ENCODE results near the gene HERPUD2. TPM values are rescaled to one million over a fixed set of nuclear protein-coding genes. Genes with fewer than 3 reads are reported as not detected.
A peak's percentile ranks its signal among the peaks of the same experiment; 100 is the strongest.
"Not testable (repeated sequence)": the region's sequence is repeated elsewhere in the genome, so short reads cannot be mapped to it uniquely, and the experiment has no call there.

HERPUD2 gene
- total and polyA plus RNA-seq, 2 donors: 11.9 to 20.7 TPM

GRCh38 chr7:35704261-35704660 is 9.3 kb upstream of the HERPUD2 start:
- no peak overlapping the region for H3K4me3 ChIP-seq (ENCODE audit: low read length in 2 of 2)
- WGBS: 97% methylated on average over 1 of the region's 1 CpG
- DNase-seq (ENCODE audit: low read depth in 6 of 9, low spot score in 9 of 9): no peak
- H3K9me3 ChIP-seq (ENCODE audit: control insufficient read depth in 2 of 2, insufficient read depth in 1 of 2, low read length in 1 of 2): no peaks in the 10 kb centered on the region
- no peaks in the 10 kb centered on the region for H3K4me1 ChIP-seq (ENCODE audit: control insufficient read depth in 2 of 2, insufficient read depth in 2 of 2, low read length in 2 of 2)
- H3K27ac ChIP-seq (ENCODE audit: low read depth in 1 of 2, low read length in 1 of 2): no peak overlapping the region
- no peaks in the 10 kb centered on the region for H3K36me3 ChIP-seq (ENCODE audit: control insufficient read depth in 2 of 2, insufficient read depth in 2 of 2, low read length in 1 of 2)
- H3K27me3 ChIP-seq (ENCODE audit: control insufficient read depth in 2 of 2, insufficient read depth in 1 of 2, low read length in 1 of 2): no peaks in the 10 kb centered on the region

GRCh38 chr7:35702541-35702940 is 7.6 kb upstream of the HERPUD2 start:
- Histone ChIP-seq H3K27ac (ENCODE audit: low read depth in 1 of 2, low read length in 1 of 2) (no peak overlapping the region), H3K4me3 (ENCODE audit: low read length in 2 of 2) (no peak overlapping the region), H3K9me3 (ENCODE audit: control insufficient read depth in 2 of 2, insufficient read depth in 1 of 2, low read length in 1 of 2) (no peaks in the 10 kb centered on the region), H3K27me3 (ENCODE audit: control insufficient read depth in 2 of 2, insufficient read depth in 1 of 2, low read length in 1 of 2) (no peaks in the 10 kb centered on the region), H3K36me3 (ENCODE audit: control insufficient read depth in 2 of 2, insufficient read depth in 2 of 2, low read length in 1 of 2) (no peaks in the 10 kb centered on the region), H3K4me1 (ENCODE audit: control insufficient read depth in 2 of 2, insufficient read depth in 2 of 2, low read length in 2 of 2) (no peaks in the 10 kb centered on the region)
- 99% methylated on average over 4 of the region's 4 CpGs for WGBS
- no peak for DNase-seq (ENCODE audit: low read depth in 6 of 9, low spot score in 9 of 9)

- H3K4me3 ChIP-seq (ENCODE audit: low read length in 2 of 2): no peak overlapping the region
- 98% methylated on average over 1 of the region's 1 CpG for WGBS
- no peaks in the 10 kb centered on the region for H3K27me3 ChIP-seq (ENCODE audit: control insufficient read depth in 2 of 2, insufficient read depth in 1 of 2, low read length in 1 of 2)
- no peaks in the 10 kb centered on the region for H3K36me3 ChIP-seq (ENCODE audit: control insufficient read depth in 2 of 2, insufficient read depth in 2 of 2, low read length in 1 of 2)
- no peaks in the 10 kb centered on the region for H3K9me3 ChIP-seq (ENCODE audit: control insufficient read depth in 2 of 2, insufficient read depth in 1 of 2, low read length in 1 of 2)
- DNase-seq (ENCODE audit: low read depth in 6 of 9, low spot score in 9 of 9): no peak
- H3K4me1 ChIP-seq (ENCODE audit: control insufficient read depth in 2 of 2, insufficient read depth in 2 of 2, low read length in 2 of 2): peaks cover 0 to under 1% of the 10 kb centered on the region in 2 donors
- H3K27ac ChIP-seq (ENCODE audit: low read depth in 1 of 2, low read length in 1 of 2): no peak overlapping the region
Measured at GRCh38 chr7:35701287-35701900, 6.5 kb upstream of the HERPUD2 start.

GRCh38 chr7:35700865-35701264 is 5.9 kb upstream of the HERPUD2 start:
- H3K27ac ChIP-seq (ENCODE audit: low read depth in 1 of 2, low read length in 1 of 2): no peak overlapping the region
- H3K27me3 ChIP-seq (ENCODE audit: control insufficient read depth in 2 of 2, insufficient read depth in 1 of 2, low read length in 1 of 2): no peaks in the 10 kb centered on the region
- H3K36me3 ChIP-seq (ENCODE audit: control insufficient read depth in 2 of 2, insufficient read depth in 2 of 2, low read length in 1 of 2): no peaks in the 10 kb centered on the region
- 98% methylated on average over 2 of the region's 2 CpGs for WGBS
- peaks cover 0 to 6% of the 10 kb centered on the region in 2 donors for H3K4me1 ChIP-seq (ENCODE audit: control insufficient read depth in 2 of 2, insufficient read depth in 2 of 2, low read length in 2 of 2)
- no peak overlapping the region for H3K4me3 ChIP-seq (ENCODE audit: low read length in 2 of 2)
- H3K9me3 ChIP-seq (ENCODE audit: control insufficient read depth in 2 of 2, insufficient read depth in 1 of 2, low read length in 1 of 2): no peaks in the 10 kb centered on the region
- DNase-seq (ENCODE audit: low read depth in 6 of 9, low spot score in 9 of 9): no peak

GRCh38 chr7:35700333-35700732 is 5.4 kb upstream of the HERPUD2 start:
- no peak for DNase-seq (ENCODE audit: low read depth in 6 of 9, low spot score in 9 of 9)
- H3K27me3 ChIP-seq (ENCODE audit: control insufficient read depth in 2 of 2, insufficient read depth in 1 of 2, low read length in 1 of 2): no peaks in the 10 kb centered on the region
- no peak overlapping the region for H3K27ac ChIP-seq (ENCODE audit: low read depth in 1 of 2, low read length in 1 of 2)
- no peaks in the 10 kb centered on the region for H3K36me3 ChIP-seq (ENCODE audit: control insufficient read depth in 2 of 2, insufficient read depth in 2 of 2, low read length in 1 of 2)
- no peak overlapping the region for H3K4me3 ChIP-seq (ENCODE audit: low read length in 2 of 2)
- no peaks in the 10 kb centered on the region for H3K9me3 ChIP-seq (ENCODE audit: control insufficient read depth in 2 of 2, insufficient read depth in 1 of 2, low read length in 1 of 2)
- peaks cover 0 to 11% of the 10 kb centered on the region in 2 donors for H3K4me1 ChIP-seq (ENCODE audit: control insufficient read depth in 2 of 2, insufficient read depth in 2 of 2, low read length in 2 of 2)

GRCh38 chr7:35699796-35700305 is 4.9 kb upstream of the HERPUD2 start:
- Histone ChIP-seq H3K27me3 (ENCODE audit: control insufficient read depth in 2 of 2, insufficient read depth in 1 of 2, low read length in 1 of 2) (no peaks in the 10 kb centered on the region), H3K27ac (ENCODE audit: low read depth in 1 of 2, low read length in 1 of 2) (no peak overlapping the region), H3K4me3 (ENCODE audit: low read length in 2 of 2) (no peak overlapping the region), H3K4me1 (ENCODE audit: control insufficient read depth in 2 of 2, insufficient read depth in 2 of 2, low read length in 2 of 2) (peaks cover 0 to 13% of the 10 kb centered on the region in 2 donors), H3K36me3 (ENCODE audit: control insufficient read depth in 2 of 2, insufficient read depth in 2 of 2, low read length in 1 of 2) (no peaks in the 10 kb centered on the region), H3K9me3 (ENCODE audit: control insufficient read depth in 2 of 2, insufficient read depth in 1 of 2, low read length in 1 of 2) (no peaks in the 10 kb centered on the region)
- 98% methylated on average over 2 of the region's 2 CpGs for WGBS
- no peak for DNase-seq (ENCODE audit: low read depth in 6 of 9, low spot score in 9 of 9)

GRCh38 chr7:35698382-35698781 is 3.4 kb upstream of the HERPUD2 start:
- H3K27ac ChIP-seq (ENCODE audit: low read depth in 1 of 2, low read length in 1 of 2); H3K36me3 ChIP-seq (ENCODE audit: control insufficient read depth in 2 of 2, insufficient read depth in 2 of 2, low read length in 1 of 2); DNase-seq (ENCODE audit: low read depth in 6 of 9, low spot score in 9 of 9); H3K9me3 ChIP-seq (ENCODE audit: control insufficient read depth in 2 of 2, insufficient read depth in 1 of 2, low read length in 1 of 2); H3K27me3 ChIP-seq (ENCODE audit: control insufficient read depth in 2 of 2, insufficient read depth in 1 of 2, low read length in 1 of 2); H3K4me3 ChIP-seq (ENCODE audit: low read length in 2 of 2): not testable (repeated sequence)
- H3K4me1 ChIP-seq (ENCODE audit: control insufficient read depth in 2 of 2, insufficient read depth in 2 of 2, low read length in 2 of 2): peaks cover 4 to 22% of the 10 kb centered on the region in 2 donors
- WGBS: 97% methylated on average over 3 of the region's 3 CpGs

GRCh38 chr7:35697414-35698175 is 2.7 kb upstream of the HERPUD2 start:
- no peaks in the 10 kb centered on the region for H3K36me3 ChIP-seq (ENCODE audit: control insufficient read depth in 2 of 2, insufficient read depth in 2 of 2, low read length in 1 of 2)
- no peaks in the 10 kb centered on the region for H3K27me3 ChIP-seq (ENCODE audit: control insufficient read depth in 2 of 2, insufficient read depth in 1 of 2, low read length in 1 of 2)
- no peak overlapping the region for H3K27ac ChIP-seq (ENCODE audit: low read depth in 1 of 2, low read length in 1 of 2)
- WGBS: 97% methylated on average over 10 of the region's 10 CpGs
- H3K9me3 ChIP-seq (ENCODE audit: control insufficient read depth in 2 of 2, insufficient read depth in 1 of 2, low read length in 1 of 2): peaks cover 0 to 3% of the 10 kb centered on the region in 2 donors
- H3K4me1 ChIP-seq (ENCODE audit: control insufficient read depth in 2 of 2, insufficient read depth in 2 of 2, low read length in 2 of 2): peaks cover 7 to 26% of the 10 kb centered on the region in 2 donors
- no peak for DNase-seq (ENCODE audit: low read depth in 6 of 9, low spot score in 9 of 9)
- no peak overlapping the region for H3K4me3 ChIP-seq (ENCODE audit: low read length in 2 of 2)

GRCh38 chr7:35695987-35696386 is 1.1 kb upstream of the HERPUD2 start:
- Histone ChIP-seq H3K4me3 (ENCODE audit: low read length in 2 of 2) (peak overlapping the region; percentile 93 to 99), H3K4me1 (ENCODE audit: control insufficient read depth in 2 of 2, insufficient read depth in 2 of 2, low read length in 2 of 2) (peaks cover 11 to 33% of the 10 kb centered on the region in 2 donors), H3K27ac (ENCODE audit: low read depth in 1 of 2, low read length in 1 of 2) (peak overlapping the region in 1 of 2 donors; percentile 4), H3K27me3 (ENCODE audit: control insufficient read depth in 2 of 2, insufficient read depth in 1 of 2, low read length in 1 of 2) (no peaks in the 10 kb centered on the region), H3K9me3 (ENCODE audit: control insufficient read depth in 2 of 2, insufficient read depth in 1 of 2, low read length in 1 of 2) (peaks cover 0 to 3% of the 10 kb centered on the region in 2 donors), H3K36me3 (ENCODE audit: control insufficient read depth in 2 of 2, insufficient read depth in 2 of 2, low read length in 1 of 2) (no peaks in the 10 kb centered on the region)
- 69% methylated on average over 7 of the region's 7 CpGs for WGBS
- no peak for DNase-seq (ENCODE audit: low read depth in 6 of 9, low spot score in 9 of 9)

All from thymus (tissue), 11 donors.